Measurements from ENCODE around the gene PTPRA. TPM values are rescaled to one million over a fixed set of nuclear protein-coding genes. Genes with fewer than 3 reads are reported as not detected.

The PTPRA gene
- polyA plus RNA-seq, 3 donors = 13.0 to 41.9 (median 13.1) TPM

GRCh38 chr20:3082955-3083952 lies 210.0 kb downstream of the PTPRA start:
- Histone ChIP-seq H3K27ac (ENCODE audit: low read depth in 1 of 2, low read length in 2 of 2) (no peak overlapping the region), H3K4me1 (ENCODE audit: control insufficient read depth in 1 of 2, insufficient read depth in 2 of 2, low read length in 2 of 2) (peaks cover 21 to 25% of the 10 kb centered on the region in 2 donors), H3K27me3 (ENCODE audit: control insufficient read depth in 2 of 2, insufficient read depth in 2 of 2, low read length in 2 of 2) (peaks cover 26 to 62% of the 10 kb centered on the region in 2 donors), H3K36me3 (replicated peaks in 1 of 2; ENCODE audit: control insufficient read depth in 1 of 2, insufficient read depth in 2 of 2, low read length in 2 of 2) (no peaks in the 10 kb centered on the region), H3K79me2 (ENCODE audit: insufficient read depth, low read length) (no peaks in the 10 kb centered on the region), H3K4me2 (replicated peaks; ENCODE audit: extremely low read depth, low read length, poor library complexity, severe bottlenecking) (peak overlapping the region; percentile 62), H4K20me1 (ENCODE audit: insufficient read depth, low read length) (no peaks in the 10 kb centered on the region), H3K9ac (ENCODE audit: insufficient read depth, low read length, poor library complexity, severe bottlenecking) (no peak overlapping the region), H3K9me3 (replicated peaks in 1 of 2; ENCODE audit: control insufficient read depth in 1 of 2, insufficient read depth in 1 of 2, low read length in 2 of 2) (peaks cover 7 to 27% of the 10 kb centered on the region in 2 donors), H2AFZ (ENCODE audit: insufficient read depth, low read depth, low read length, poor library complexity, severe bottlenecking) (peak overlapping the region; percentile 46), H3K4me3 (replicated peaks in 1 of 3; ENCODE audit: low read depth in 2 of 3, low read length in 3 of 3) (peak overlapping the region in 1 of 3 experiments; percentile 56)
- no peak for TF ChIP-seq CTCF (IDR thresholded peaks at IDR 0.05)
- under 1% methylated on average over 71 of the region's 76 CpGs for WGBS (ENCODE audit: insufficient coverage)
- intact Hi-C loops (cut with micrococcal nuclease) = no loop called here
- peaks cover 0 to 20% (median 11%) of the 10 kb centered on the region in 7 donors for H3K9me3 Mint-ChIP-seq
- H3K36me3 Mint-ChIP-seq = peaks cover 0 to 9% of the 10 kb centered on the region in 2 donors
- peaks cover 57 to 68% (median 66%) of the 10 kb centered on the region in 3 donors for H3K27me3 Mint-ChIP-seq (ENCODE audit: low read depth in 3 of 3)
- DNase-seq = no peak
- peaks cover 23% of the 10 kb centered on the region for H3K4me1 Mint-ChIP-seq
- H3K4me3 Mint-ChIP-seq = peak overlapping the region; percentile 47 to 83
- H3K27ac Mint-ChIP-seq = no peak overlapping the region

- Histone ChIP-seq H4K20me1 (ENCODE audit: insufficient read depth, low read length) (no peaks in the 10 kb centered on the region), H3K9me3 (replicated peaks in 1 of 2; ENCODE audit: control insufficient read depth in 1 of 2, insufficient read depth in 1 of 2, low read length in 2 of 2) (peaks cover 7 to 27% of the 10 kb centered on the region in 2 donors), H3K4me3 (replicated peaks in 1 of 3; ENCODE audit: low read depth in 2 of 3, low read length in 3 of 3) (peak within 1 kb of the TSS in 1 of 3 experiments; percentile 56), H3K4me2 (replicated peaks; ENCODE audit: extremely low read depth, low read length, poor library complexity, severe bottlenecking) (peak within 1 kb of the TSS; percentile 62), H2AFZ (ENCODE audit: insufficient read depth, low read depth, low read length, poor library complexity, severe bottlenecking) (peak within 1 kb of the TSS; percentile 46), H3K27me3 (ENCODE audit: control insufficient read depth in 2 of 2, insufficient read depth in 2 of 2, low read length in 2 of 2) (peaks cover 26 to 52% of the 10 kb centered on the region in 2 donors), H3K9ac (ENCODE audit: insufficient read depth, low read length, poor library complexity, severe bottlenecking) (no peak within 1 kb of the TSS), H3K36me3 (replicated peaks in 1 of 2; ENCODE audit: control insufficient read depth in 1 of 2, insufficient read depth in 2 of 2, low read length in 2 of 2) (no peaks in the 10 kb centered on the region), H3K79me2 (ENCODE audit: insufficient read depth, low read length) (no peaks in the 10 kb centered on the region), H3K4me1 (ENCODE audit: control insufficient read depth in 1 of 2, insufficient read depth in 2 of 2, low read length in 2 of 2) (peaks cover 21 to 25% of the 10 kb centered on the region in 2 donors), H3K27ac (ENCODE audit: low read depth in 1 of 2, low read length in 2 of 2) (no peak within 1 kb of the TSS)
- H3K4me1 Mint-ChIP-seq = peaks cover 23% of the 10 kb centered on the region
- DNase-seq = peak; percentile 27 to 61 (median 41)
- peaks cover 55 to 62% (median 56%) of the 10 kb centered on the region in 3 donors for H3K27me3 Mint-ChIP-seq (ENCODE audit: low read depth in 3 of 3)
- no peak for TF ChIP-seq CTCF (IDR thresholded peaks at IDR 0.05)
- intact Hi-C loops (cut with micrococcal nuclease) = no loop called here
- peak within 1 kb of the TSS in 1 of 7 donors; percentile 35 for H3K27ac Mint-ChIP-seq
- peaks cover 0 to 9% of the 10 kb centered on the region in 2 donors for H3K36me3 Mint-ChIP-seq
- H3K9me3 Mint-ChIP-seq = peaks cover 0 to 20% (median 11%) of the 10 kb centered on the region in 7 donors
- H3K4me3 Mint-ChIP-seq = peak within 1 kb of the TSS; percentile 47 to 83
- WGBS (ENCODE audit: insufficient coverage) = 38% methylated on average over 19 of the region's 28 CpGs
Measured at GRCh38 chr20:3084283-3084985, 211.2 kb downstream of the PTPRA start, which contains the start of gene AVP. TSS of gene AVP (minus strand) at chr20:3084724. CDS start at chr20:3084674, 50 bp downstream.
